HG03060 (cell line): ENCODE data around the gene CCDC177.

Source experiments
- ATAC-seq: cut with Tn5 transposase; IDR thresholded peaks from one replicate; pipeline ENCODE4 v1.9.1; 2021; ENCODE audit warnings: low read depth, moderate number of reproducible peaks; ENCODE audit not compliant: unreplicated experiment

Gene CCDC177

DNA sequence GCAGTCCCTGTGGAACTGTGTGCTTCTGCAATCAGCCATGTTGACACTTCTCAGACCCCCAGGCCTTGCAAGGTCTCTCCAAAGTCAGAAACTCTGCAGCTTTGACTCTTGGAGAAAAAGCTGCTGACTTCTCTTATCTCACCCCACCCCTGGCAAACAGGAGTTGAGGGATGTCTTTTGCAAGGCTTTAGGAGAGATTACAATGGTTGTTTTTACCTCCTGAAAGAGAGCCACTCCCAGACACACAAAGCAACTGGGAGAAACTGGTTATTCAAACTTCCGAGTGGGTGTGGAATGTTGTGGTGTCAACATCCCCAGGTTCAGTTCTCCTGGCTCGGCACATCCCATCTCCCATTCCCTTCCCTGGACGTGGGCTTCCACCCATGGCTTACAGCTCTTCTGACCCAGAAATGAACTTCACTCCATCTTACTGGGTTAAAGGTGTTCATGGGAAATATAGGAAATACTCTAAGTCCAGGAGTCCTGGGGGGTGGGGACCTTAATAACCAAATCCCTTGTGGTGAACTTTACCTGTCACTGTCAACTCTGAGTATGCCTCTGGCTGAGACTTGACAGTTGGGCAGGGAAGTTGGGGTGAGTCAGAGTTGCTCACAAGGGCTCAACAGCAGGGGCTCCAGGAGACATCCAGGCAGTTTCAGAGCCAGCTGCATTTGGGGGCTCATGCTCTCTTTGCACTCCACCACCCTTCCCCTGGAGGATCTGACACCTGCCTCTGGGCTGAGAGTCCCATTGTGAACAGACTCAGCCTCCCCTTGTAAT lies 41.9 kb downstream of the CCDC177 start:
- ATAC-seq: no peak

DNA sequence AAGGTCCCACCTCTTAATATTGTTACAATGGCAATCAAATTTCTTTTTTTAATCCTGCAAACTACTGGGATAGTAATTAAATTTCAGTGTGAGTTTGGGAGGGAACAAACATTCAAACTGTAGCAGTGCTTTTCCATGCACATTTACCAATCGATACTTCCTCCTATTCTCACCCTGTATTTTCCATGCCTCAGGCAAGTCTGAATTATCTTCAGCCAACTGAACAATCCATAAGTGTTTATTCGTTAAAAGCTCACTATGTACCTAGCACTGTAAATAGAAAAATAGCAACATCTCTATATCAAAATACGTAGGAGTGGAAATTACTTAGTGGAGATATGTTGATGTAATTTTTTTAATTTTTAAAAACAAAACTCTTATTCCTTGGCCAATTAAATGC lies 43.5 kb downstream of the CCDC177 start:
- no peak for ATAC-seq

DNA sequence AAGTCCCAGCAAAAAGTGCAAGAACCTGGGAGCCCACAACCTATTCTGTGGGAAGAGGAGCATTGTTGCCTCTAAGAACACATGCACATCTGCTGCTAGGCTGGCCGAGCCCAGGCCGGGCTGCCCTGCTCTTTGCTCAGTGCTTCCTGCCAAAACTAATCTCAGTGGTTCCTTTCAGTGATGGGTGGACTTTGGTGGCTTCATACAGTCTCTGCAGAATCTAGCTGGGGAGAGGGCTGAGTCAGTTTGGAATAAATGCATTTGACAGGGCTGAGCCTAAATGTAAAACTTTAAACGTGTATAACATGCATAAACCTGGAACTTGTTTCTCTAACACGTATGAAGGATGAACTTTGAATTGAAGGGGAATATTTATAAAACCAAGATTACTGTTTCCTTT lies 44.6 kb downstream of the CCDC177 start:
- ATAC-seq: no peak

DNA sequence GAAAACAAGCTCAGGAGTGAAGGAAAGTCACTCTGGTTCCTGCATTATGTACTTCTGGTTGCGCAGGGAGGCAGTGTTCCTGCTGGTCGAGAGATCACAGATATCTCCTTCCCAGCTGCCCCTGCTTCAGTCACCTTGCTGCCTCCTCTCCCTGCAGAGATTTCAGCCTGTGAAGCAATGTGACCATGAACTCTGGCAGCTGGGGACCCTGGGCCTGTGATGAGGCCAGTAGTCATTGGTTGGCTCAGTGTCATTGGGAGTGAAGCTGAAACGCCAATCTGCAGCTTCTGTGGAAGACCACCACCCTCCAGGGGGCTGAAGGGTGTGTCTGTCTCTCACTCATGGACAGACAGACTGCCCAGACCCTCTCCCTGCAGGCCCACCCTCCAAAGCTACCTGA lies 45.1 kb downstream of the CCDC177 start:
- ATAC-seq: no peak

DNA sequence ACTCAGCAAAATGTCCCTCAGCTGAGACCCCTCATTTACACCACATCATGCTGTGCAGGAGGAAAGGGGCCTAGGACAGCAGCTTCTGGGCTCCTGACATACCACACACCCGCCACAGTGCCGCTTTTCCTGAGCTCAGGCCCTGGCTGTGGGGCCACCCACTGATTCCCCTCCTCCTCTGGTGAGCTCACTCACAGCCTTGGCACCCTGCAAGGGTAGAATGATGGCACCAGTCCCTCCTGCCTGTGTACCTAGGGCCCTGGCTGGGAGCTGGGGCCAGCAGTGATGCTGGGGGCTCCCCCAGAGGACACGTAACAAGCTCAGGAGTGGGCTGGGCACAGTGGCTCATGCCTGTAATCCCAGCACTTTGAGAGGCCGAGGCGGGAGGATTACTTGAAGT lies 45.7 kb downstream of the CCDC177 start:
- ATAC-seq: no peak

DNA sequence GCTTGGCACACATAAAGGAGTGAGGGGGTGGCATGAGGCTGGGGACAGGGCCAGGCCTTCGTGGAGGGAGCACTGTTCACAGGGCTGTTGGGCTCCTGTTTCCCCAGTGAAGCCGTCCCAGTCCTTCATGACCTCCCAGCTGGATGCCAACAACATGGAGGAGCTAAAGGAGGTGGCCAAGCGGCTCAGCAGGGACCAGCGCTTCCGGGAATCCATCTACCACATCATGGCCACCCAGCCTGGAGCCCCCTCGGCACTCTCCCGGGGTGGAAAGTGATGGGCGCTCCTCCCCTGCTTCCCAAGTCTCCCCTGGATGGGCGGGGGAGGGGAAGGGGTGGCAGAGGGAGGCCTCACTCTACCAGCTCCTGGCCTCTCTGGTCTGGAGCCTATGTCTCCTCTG lies 46.5 kb downstream of the CCDC177 start:
- no peak for ATAC-seq

DNA sequence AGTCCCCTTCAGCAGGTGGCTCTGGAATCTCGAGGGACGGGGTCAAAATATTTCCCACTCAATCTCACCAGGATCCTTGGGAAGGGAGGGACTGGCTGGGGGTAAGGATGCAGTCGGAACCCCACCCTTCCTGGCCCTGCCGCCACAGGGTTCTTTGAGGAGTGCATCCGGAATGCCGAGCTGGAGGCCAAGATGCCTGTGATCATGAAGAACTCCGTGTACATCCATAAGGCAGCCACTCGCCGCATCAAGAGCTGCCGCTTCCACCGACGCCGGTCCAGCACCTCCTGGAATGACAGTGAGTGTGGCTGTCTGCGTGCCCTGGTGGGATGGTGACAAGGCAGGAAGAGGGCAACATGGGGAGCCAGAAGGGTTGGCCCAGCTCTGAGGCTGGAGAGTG lies 47.0 kb downstream of the CCDC177 start:
- ATAC-seq: no peak

DNA sequence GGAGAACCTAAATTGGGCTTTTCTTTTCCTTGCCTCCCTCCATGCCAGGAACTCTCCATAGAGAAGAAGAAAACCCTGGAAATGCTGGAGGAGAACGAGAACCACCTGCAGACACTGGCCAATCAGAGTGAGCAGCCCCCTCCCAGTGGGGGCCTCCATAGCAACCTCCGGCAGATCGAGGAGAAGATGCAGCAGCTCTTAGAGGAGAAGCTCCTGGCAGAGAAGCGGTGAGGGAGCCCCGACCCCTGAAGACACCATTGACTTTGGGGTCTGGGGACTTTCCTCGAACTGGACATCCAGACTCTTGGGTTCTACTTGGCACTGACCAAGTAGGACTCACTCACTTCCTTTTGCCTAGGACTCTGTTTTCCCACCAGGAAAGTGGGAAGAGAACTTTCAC lies 48.8 kb downstream of the CCDC177 start:
- no peak for ATAC-seq

DNA sequence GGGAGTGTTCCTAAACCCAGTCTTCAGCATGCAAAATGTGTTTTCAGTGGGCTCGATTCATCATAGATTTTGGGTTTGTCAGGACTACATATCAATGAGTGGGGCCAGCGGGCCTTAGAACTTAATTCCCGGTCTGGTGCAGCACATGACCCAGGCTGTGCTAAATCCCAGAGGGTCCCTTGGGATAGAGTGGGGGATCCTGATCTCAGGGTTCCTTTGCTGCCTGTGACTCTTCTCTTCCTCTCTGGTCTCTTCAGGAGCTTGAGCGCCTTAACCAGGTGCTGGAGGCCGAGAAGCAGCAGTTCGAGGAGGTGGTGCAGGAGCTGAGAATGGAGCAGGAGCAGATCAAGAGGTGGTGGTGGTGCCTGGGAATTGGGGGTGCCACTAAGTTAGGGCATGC lies 52.6 kb downstream of the CCDC177 start:
- no peak for ATAC-seq
